GM23338 (cell line): ENCODE data around the gene ZNF628. TPM values are rescaled to one million over a fixed set of nuclear protein-coding genes. Genes with fewer than 3 reads are reported as not detected.

Experiments used
- ATAC-seq: fragments of 200-7000 bp; cut with Tn5 transposase; 3 replicates; pipeline ENCODE4 v1.9.1; 2020
- DNase-seq: peaks from one replicate; pipeline ENCODE4 v3.0.0-alpha.2; 2015; ENCODE audit warnings: low spot score
- H2AFZ ChIP-seq: fragments of 200-600 bp; sonication (generic); 2 replicates; pipeline ENCODE4 v1.8.0; 2016; ENCODE audit warnings: antibody characterized with exemption, mild to moderate bottlenecking, moderate library complexity
- H3F3A ChIP-seq: fragments of 200-600 bp; sonication (generic); replicated peaks from 2 replicates; pipeline ENCODE4 v1.8.0; 2017; ENCODE audit warnings: antibody characterized with exemption, mixed run types, low read depth
- H3K27ac ChIP-seq: fragments of 200-600 bp; sonication (generic); 2 replicates; pipeline ENCODE4 v1.6.1; 2016; ENCODE audit warnings: low read depth
- H3K27me3 ChIP-seq: fragments of 200-600 bp; sonication (generic); 2 replicates; pipeline ENCODE4 v1.8.0; 2016; ENCODE audit warnings: mild to moderate bottlenecking, mixed run types, moderate library complexity; ENCODE audit not compliant: insufficient read depth
- H3K36me3 ChIP-seq: fragments of 200-600 bp; sonication (generic); 2 replicates; pipeline ENCODE4 v1.8.0; 2016; ENCODE audit warnings: mild to moderate bottlenecking; ENCODE audit not compliant: insufficient read depth
- H3K4me1 ChIP-seq: fragments of 200-600 bp; sonication (generic); 2 replicates; pipeline ENCODE4 v1.8.0; 2016; ENCODE audit warnings: mild to moderate bottlenecking, moderate library complexity; ENCODE audit not compliant: insufficient read depth
- H3K4me2 ChIP-seq: fragments of 200-600 bp; sonication (generic); 2 replicates; pipeline ENCODE4 v1.7.1; 2017; ENCODE audit warnings: mixed run types
- H3K4me3 ChIP-seq: fragments of 200-600 bp; sonication (generic); 2 replicates; pipeline ENCODE4 v1.6.1; 2016; ENCODE audit warnings: mixed run types
- H3K79me2 ChIP-seq: fragments of 200-600 bp; sonication (generic); replicated peaks from 2 replicates; pipeline ENCODE4 v1.8.0; 2017; ENCODE audit warnings: mild to moderate bottlenecking; ENCODE audit not compliant: insufficient read depth
- H3K9me2 ChIP-seq: fragments of 200-600 bp; sonication (generic); 2 replicates; pipeline ENCODE4 v1.8.0; 2017; ENCODE audit not compliant: insufficient read depth
- H4K20me1 ChIP-seq: fragments of 200-600 bp; sonication (generic); replicated peaks from 2 replicates; pipeline ENCODE4 v1.8.0; 2017; ENCODE audit warnings: mild to moderate bottlenecking; ENCODE audit not compliant: insufficient read depth
- H3K27ac Mint-ChIP-seq: 2 replicates; pipeline ENCODE4 v1.8.0; 2020; ENCODE audit warnings: inconsistent platforms, mild to moderate bottlenecking, moderate library complexity, mixed read lengths
- H3K27me3 Mint-ChIP-seq: 3 replicates; pipeline ENCODE4 v1.8.0; 2022; ENCODE audit warnings: low read depth, mild to moderate bottlenecking, moderate library complexity, mixed read lengths, inconsistent platforms; ENCODE audit not compliant: insufficient read depth, poor library complexity
- H3K36me3 Mint-ChIP-seq: 3 replicates; pipeline ENCODE4 v1.8.0; 2021; ENCODE audit warnings: low read depth, mild to moderate bottlenecking, inconsistent platforms, moderate library complexity, mixed read lengths
- H3K4me1 Mint-ChIP-seq: 3 replicates; pipeline ENCODE4 v1.8.0; 2020; ENCODE audit warnings: mild to moderate bottlenecking, inconsistent platforms, mixed read lengths
- H3K4me3 Mint-ChIP-seq: 3 replicates; pipeline ENCODE4 v1.8.0; 2021; ENCODE audit warnings: moderate library complexity, mild to moderate bottlenecking, inconsistent platforms, mixed read lengths
- H3K9me3 Mint-ChIP-seq: 3 replicates; pipeline ENCODE4 v1.8.0; 2020; ENCODE audit warnings: moderate library complexity, mild to moderate bottlenecking, inconsistent platforms, mixed read lengths
- CREB1 ChIP-seq: fragments of 250-450 bp; sonication (Bioruptor Pico); IDR thresholded peaks from 2 replicates; pipeline ENCODE4 v1.5.0; 2020; ENCODE audit warnings: low read depth, mild to moderate bottlenecking, moderate library complexity
- EZH2 ChIP-seq: fragments of 200-600 bp; sonication (generic); IDR thresholded peaks from one replicate; pipeline ENCODE4 v1.8.0; 2017; ENCODE audit warnings: antibody characterized with exemption, mild to moderate bottlenecking, low read depth; ENCODE audit not compliant: unreplicated experiment
- EZH2phosphoT487 ChIP-seq: fragments of 200-600 bp; sonication (generic); IDR thresholded peaks from one replicate; pipeline ENCODE4 v1.8.1; 2018; ENCODE audit warnings: antibody characterized with exemption; ENCODE audit not compliant: unreplicated experiment
- JUNB ChIP-seq: IDR thresholded peaks from one replicate; pipeline ENCODE4 v1.6.1; 2016; ENCODE audit warnings: antibody characterized with exemption; ENCODE audit not compliant: unreplicated experiment
- NANOG ChIP-seq: IDR thresholded peaks from 2 replicates; pipeline ENCODE4 v1.6.1; 2016; ENCODE audit warnings: antibody characterized with exemption, borderline replicate concordance
- POLR2AphosphoS5 ChIP-seq: IDR thresholded peaks from 2 replicates; pipeline ENCODE4 v1.6.1; 2016; ENCODE audit warnings: antibody characterized with exemption, low read depth
- STAT1 ChIP-seq: IDR thresholded peaks from one replicate; pipeline ENCODE4 v1.6.1; 2016; ENCODE audit warnings: antibody characterized with exemption; ENCODE audit not compliant: unreplicated experiment
- ZNF114 ChIP-seq: fragments of 250-450 bp; sonication (Bioruptor Pico); IDR thresholded peaks from 2 replicates; pipeline ENCODE4 v1.5.0; 2020; ENCODE audit warnings: mild to moderate bottlenecking, moderate library complexity
- ZNF331 ChIP-seq: fragments of 250-450 bp; sonication (Bioruptor Pico); IDR thresholded peaks from 2 replicates; pipeline ENCODE4 v1.5.0; 2020; ENCODE audit warnings: low read depth, mild to moderate bottlenecking, moderate library complexity
- polyA plus RNA-seq: library from polyadenylated mRNA; unstranded; fragments of >200 nt; fragmentation: Nextera tagmentation; extraction: Ambion mirVana; gene quantifications from 2 replicates; pipeline ENCODE4 v1.2.1, GENCODE V29; 2016
- total RNA-seq: library from RNA; depleted of rRNA; stranded (reverse); fragments of >200 nt; shearing (Covaris generic); gene quantifications from 2 replicates; pipeline ENCODE4 v1.2.3, GENCODE V29; 2014
- TF ChIP-seq, protein P1 (sequence below), 2 experiments: fragments of 200-600 bp in 1 of 2; sonication (generic) in 1 of 2; conservative IDR thresholded peaks; 2 replicates each; pipeline versions ENCODE4 v1.5.1 to v1.6.1; 2016 to 2017; ENCODE audit warnings: antibody characterized with exemption in 2 of 2, low read depth in 2 of 2, mild to moderate bottlenecking in 2 of 2, moderate library complexity in 1 of 2
- TF ChIP-seq, protein P2 (sequence below): fragments of 250-450 bp; sonication (Bioruptor Pico); IDR thresholded peaks from 2 replicates; pipeline ENCODE4 v1.5.0; 2020; ENCODE audit warnings: mild to moderate bottlenecking, moderate library complexity
- TF ChIP-seq, protein P3 (sequence below): IDR thresholded peaks from 2 replicates; pipeline ENCODE4 v1.6.1; 2016; ENCODE audit warnings: antibody characterized with exemption
- TF ChIP-seq, protein P4 (sequence below): IDR thresholded peaks from one replicate; pipeline ENCODE4 v1.6.1; 2018; ENCODE audit warnings: antibody characterized with exemption; ENCODE audit not compliant: unreplicated experiment

The ZNF628 gene
- total and polyA plus RNA-seq, 2 experiments from 2014 or later: 4.9 to 10.7 TPM

DNA sequence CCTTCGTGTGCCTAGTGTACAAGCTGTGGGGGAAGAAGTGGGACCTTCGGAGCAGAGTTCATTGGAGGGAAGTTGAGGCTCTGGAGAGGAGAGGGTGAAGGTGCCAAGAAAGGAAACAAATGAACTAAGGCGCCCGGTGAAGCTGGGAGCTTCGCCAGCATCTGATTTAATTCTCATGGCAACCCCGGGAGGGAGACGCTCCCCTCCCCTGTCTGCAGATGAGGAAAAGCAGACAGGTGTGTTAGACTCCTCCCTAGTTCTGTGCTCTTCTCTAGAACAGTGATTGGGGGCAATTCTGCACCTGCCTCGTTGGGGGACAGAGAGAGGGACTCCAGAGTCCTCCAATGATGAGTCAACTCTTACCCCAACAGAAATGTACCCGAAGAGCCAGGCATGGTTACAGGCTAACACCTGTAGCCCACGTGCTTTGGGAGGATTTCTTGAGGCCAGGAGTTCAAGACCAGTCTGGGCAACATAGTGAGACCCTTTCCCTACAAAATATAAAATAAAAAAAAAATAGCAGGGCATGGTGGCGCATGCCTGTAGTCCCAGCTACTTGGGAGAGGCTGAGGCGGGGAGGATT lies 16.0 kb downstream of the ZNF628 start:
- Mint-ChIP-seq H3K36me3 (no peaks in the 10 kb centered on the region), H3K4me1 (peaks cover 25% of the 10 kb centered on the region), H3K9me3 (no peaks in the 10 kb centered on the region; the same call in 1 of the 3 replicates), H3K27ac (no peak overlapping the region), H3K27me3 (peaks cover 7% of the 10 kb centered on the region), H3K4me3 (no peak overlapping the region)
- H3F3A ChIP-seq: peaks cover 4% of the 10 kb centered on the region
- peaks cover 14% of the 10 kb centered on the region; the same call in 1 of the 2 replicates for H3K4me1 ChIP-seq
- ATAC-seq (no peak), DNase-seq (no peak)
- H3K27ac ChIP-seq: no peak overlapping the region
- no peaks in the 10 kb centered on the region for H3K79me2 ChIP-seq
- no peak overlapping the region for H3K4me2 ChIP-seq
- no peak for TF ChIP-seq EZH2
- TF ChIP-seq JUNB: no peak
- TF ChIP-seq CREB1: no peak
- TF ChIP-seq, protein P1, sequence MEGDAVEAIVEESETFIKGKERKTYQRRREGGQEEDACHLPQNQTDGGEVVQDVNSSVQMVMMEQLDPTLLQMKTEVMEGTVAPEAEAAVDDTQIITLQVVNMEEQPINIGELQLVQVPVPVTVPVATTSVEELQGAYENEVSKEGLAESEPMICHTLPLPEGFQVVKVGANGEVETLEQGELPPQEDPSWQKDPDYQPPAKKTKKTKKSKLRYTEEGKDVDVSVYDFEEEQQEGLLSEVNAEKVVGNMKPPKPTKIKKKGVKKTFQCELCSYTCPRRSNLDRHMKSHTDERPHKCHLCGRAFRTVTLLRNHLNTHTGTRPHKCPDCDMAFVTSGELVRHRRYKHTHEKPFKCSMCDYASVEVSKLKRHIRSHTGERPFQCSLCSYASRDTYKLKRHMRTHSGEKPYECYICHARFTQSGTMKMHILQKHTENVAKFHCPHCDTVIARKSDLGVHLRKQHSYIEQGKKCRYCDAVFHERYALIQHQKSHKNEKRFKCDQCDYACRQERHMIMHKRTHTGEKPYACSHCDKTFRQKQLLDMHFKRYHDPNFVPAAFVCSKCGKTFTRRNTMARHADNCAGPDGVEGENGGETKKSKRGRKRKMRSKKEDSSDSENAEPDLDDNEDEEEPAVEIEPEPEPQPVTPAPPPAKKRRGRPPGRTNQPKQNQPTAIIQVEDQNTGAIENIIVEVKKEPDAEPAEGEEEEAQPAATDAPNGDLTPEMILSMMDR (conservative IDR thresholded peaks at IDR 0.05; ENCODE audit: low read depth in 2 of 2): no peak
- TF ChIP-seq STAT1: no peak
- no peak for TF ChIP-seq ZNF331 (CRISPR knock-in tag)
- no peak for TF ChIP-seq POLR2AphosphoS5
- no peak for TF ChIP-seq ZNF114 (CRISPR knock-in tag)
- TF ChIP-seq, protein P2, sequence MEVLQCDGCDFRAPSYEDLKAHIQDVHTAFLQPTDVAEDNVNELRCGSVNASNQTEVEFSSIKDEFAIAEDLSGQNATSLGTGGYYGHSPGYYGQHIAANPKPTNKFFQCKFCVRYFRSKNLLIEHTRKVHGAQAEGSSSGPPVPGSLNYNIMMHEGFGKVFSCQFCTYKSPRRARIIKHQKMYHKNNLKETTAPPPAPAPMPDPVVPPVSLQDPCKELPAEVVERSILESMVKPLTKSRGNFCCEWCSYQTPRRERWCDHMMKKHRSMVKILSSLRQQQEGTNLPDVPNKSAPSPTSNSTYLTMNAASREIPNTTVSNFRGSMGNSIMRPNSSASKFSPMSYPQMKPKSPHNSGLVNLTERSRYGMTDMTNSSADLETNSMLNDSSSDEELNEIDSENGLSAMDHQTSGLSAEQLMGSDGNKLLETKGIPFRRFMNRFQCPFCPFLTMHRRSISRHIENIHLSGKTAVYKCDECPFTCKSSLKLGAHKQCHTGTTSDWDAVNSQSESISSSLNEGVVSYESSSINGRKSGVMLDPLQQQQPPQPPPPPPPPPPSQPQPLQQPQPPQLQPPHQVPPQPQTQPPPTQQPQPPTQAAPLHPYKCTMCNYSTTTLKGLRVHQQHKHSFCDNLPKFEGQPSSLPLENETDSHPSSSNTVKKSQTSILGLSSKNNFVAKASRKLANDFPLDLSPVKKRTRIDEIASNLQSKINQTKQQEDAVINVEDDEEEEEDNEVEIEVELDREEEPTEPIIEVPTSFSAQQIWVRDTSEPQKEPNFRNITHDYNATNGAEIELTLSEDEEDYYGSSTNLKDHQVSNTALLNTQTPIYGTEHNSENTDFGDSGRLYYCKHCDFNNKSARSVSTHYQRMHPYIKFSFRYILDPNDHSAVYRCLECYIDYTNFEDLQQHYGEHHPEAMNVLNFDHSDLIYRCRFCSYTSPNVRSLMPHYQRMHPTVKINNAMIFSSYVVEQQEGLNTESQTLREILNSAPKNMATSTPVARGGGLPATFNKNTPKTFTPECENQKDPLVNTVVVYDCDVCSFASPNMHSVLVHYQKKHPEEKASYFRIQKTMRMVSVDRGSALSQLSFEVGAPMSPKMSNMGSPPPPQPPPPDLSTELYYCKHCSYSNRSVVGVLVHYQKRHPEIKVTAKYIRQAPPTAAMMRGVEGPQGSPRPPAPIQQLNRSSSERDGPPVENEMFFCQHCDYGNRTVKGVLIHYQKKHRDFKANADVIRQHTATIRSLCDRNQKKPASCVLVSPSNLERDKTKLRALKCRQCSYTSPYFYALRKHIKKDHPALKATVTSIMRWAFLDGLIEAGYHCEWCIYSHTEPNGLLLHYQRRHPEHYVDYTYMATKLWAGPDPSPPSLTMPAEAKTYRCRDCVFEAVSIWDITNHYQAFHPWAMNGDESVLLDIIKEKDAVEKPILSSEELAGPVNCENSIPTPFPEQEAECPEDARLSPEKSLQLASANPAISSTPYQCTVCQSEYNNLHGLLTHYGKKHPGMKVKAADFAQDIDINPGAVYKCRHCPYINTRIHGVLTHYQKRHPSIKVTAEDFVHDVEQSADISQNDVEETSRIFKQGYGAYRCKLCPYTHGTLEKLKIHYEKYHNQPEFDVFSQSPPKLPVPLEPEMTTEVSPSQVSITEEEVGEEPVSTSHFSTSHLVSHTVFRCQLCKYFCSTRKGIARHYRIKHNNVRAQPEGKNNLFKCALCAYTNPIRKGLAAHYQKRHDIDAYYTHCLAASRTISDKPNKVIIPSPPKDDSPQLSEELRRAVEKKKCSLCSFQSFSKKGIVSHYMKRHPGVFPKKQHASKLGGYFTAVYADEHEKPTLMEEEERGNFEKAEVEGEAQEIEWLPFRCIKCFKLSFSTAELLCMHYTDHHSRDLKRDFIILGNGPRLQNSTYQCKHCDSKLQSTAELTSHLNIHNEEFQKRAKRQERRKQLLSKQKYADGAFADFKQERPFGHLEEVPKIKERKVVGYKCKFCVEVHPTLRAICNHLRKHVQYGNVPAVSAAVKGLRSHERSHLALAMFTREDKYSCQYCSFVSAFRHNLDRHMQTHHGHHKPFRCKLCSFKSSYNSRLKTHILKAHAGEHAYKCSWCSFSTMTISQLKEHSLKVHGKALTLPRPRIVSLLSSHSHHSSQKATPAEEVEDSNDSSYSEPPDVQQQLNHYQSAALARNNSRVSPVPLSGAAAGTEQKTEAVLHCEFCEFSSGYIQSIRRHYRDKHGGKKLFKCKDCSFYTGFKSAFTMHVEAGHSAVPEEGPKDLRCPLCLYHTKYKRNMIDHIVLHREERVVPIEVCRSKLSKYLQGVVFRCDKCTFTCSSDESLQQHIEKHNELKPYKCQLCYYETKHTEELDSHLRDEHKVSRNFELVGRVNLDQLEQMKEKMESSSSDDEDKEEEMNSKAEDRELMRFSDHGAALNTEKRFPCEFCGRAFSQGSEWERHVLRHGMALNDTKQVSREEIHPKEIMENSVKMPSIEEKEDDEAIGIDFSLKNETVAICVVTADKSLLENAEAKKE (CRISPR knock-in tag): no peak
- TF ChIP-seq, protein P3, sequence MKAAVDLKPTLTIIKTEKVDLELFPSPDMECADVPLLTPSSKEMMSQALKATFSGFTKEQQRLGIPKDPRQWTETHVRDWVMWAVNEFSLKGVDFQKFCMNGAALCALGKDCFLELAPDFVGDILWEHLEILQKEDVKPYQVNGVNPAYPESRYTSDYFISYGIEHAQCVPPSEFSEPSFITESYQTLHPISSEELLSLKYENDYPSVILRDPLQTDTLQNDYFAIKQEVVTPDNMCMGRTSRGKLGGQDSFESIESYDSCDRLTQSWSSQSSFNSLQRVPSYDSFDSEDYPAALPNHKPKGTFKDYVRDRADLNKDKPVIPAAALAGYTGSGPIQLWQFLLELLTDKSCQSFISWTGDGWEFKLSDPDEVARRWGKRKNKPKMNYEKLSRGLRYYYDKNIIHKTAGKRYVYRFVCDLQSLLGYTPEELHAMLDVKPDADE: no peak
- TF ChIP-seq NANOG: no peak
- TF ChIP-seq, protein P4, sequence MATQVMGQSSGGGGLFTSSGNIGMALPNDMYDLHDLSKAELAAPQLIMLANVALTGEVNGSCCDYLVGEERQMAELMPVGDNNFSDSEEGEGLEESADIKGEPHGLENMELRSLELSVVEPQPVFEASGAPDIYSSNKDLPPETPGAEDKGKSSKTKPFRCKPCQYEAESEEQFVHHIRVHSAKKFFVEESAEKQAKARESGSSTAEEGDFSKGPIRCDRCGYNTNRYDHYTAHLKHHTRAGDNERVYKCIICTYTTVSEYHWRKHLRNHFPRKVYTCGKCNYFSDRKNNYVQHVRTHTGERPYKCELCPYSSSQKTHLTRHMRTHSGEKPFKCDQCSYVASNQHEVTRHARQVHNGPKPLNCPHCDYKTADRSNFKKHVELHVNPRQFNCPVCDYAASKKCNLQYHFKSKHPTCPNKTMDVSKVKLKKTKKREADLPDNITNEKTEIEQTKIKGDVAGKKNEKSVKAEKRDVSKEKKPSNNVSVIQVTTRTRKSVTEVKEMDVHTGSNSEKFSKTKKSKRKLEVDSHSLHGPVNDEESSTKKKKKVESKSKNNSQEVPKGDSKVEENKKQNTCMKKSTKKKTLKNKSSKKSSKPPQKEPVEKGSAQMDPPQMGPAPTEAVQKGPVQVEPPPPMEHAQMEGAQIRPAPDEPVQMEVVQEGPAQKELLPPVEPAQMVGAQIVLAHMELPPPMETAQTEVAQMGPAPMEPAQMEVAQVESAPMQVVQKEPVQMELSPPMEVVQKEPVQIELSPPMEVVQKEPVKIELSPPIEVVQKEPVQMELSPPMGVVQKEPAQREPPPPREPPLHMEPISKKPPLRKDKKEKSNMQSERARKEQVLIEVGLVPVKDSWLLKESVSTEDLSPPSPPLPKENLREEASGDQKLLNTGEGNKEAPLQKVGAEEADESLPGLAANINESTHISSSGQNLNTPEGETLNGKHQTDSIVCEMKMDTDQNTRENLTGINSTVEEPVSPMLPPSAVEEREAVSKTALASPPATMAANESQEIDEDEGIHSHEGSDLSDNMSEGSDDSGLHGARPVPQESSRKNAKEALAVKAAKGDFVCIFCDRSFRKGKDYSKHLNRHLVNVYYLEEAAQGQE: no peak
- TF ChIP-seq EZH2phosphoT487: no peak
- no peaks in the 10 kb centered on the region for H3K27me3 ChIP-seq
- H3K36me3 ChIP-seq: no peaks in the 10 kb centered on the region
- H4K20me1 ChIP-seq: no peaks in the 10 kb centered on the region
- no peak overlapping the region for H2AFZ ChIP-seq
- H3K4me3 ChIP-seq: no peak overlapping the region
- no peaks in the 10 kb centered on the region for H3K9me2 ChIP-seq
